Esophagus squamous epithelium (tissue), 4 donors: ENCODE data around the gene LIMCH1.

Source experiments
- CTCF ChIP-seq, 6 experiments: fragments of 450-650 bp in 4 of 6; fragments of 200-600 bp in 2 of 6; sonication (generic) in 2 of 6; IDR thresholded peaks; one replicate each; pipeline ENCODE4 v1.5.1; 2016 to 2019; ENCODE audit warnings: antibody characterized with exemption in 6 of 6, mild to moderate bottlenecking in 4 of 6, moderate library complexity in 4 of 6
- POLR2A ChIP-seq, 4 donors: fragments of 450-650 bp; IDR thresholded peaks; one replicate each; pipeline ENCODE4 v1.6.1; 2017; ENCODE audit warnings: antibody characterized with exemption in 4 of 4, mild to moderate bottlenecking in 4 of 4, moderate library complexity in 3 of 4

GRCh38 chr4:41683326-41683725 lies 145.4 kb downstream of the LIMCH1 start:
- no peak for TF ChIP-seq POLR2A (IDR thresholded peaks at IDR 0.05)
- TF ChIP-seq CTCF (IDR thresholded peaks at IDR 0.05): no peak
